CD14-positive monocyte (primary cell): ENCODE data around the gene SMC1A. TPM values are rescaled to one million over a fixed set of nuclear protein-coding genes. Genes with fewer than 3 reads are reported as not detected.

ENCODE experiments used
- DNase-seq, 3 donors: peaks; one replicate each; pipeline ENCODE4 v3.0.0-alpha.2; 2011 to 2022
- H2AFZ ChIP-seq: 2 replicates; pipeline ENCODE4 v1.6.0; 2012; ENCODE audit warnings: mild to moderate bottlenecking, low read depth, low read length, inconsistent platforms; ENCODE audit not compliant: insufficient read depth, poor library complexity, severe bottlenecking
- H3K27ac ChIP-seq, 2 donors: 1 replicate in 1 of 2; 2 replicates in 1 of 2; pipeline ENCODE4 v1.5.1; 2012 to 2013; ENCODE audit warnings: low read length in 2 of 2, control low read depth in 1 of 2, inconsistent platforms in 1 of 2, low read depth in 1 of 2, mild to moderate bottlenecking in 1 of 2
- H3K27me3 ChIP-seq, 2 donors: one replicate each; pipeline versions ENCODE4 v1.6.0 to v1.6.1; 2011 to 2013; ENCODE audit warnings: low read length in 2 of 2; ENCODE audit not compliant: control insufficient read depth in 2 of 2, insufficient read depth in 2 of 2
- H3K36me3 ChIP-seq, 2 donors: replicated peaks in 1 of 2; 1 replicate in 1 of 2; 2 replicates in 1 of 2; pipeline versions ENCODE4 v1.5.1 to v1.6.1; 2012 to 2013; ENCODE audit warnings: low read length in 2 of 2, control low read depth in 1 of 2, inconsistent platforms in 1 of 2, mild to moderate bottlenecking in 1 of 2; ENCODE audit not compliant: insufficient read depth in 2 of 2, control insufficient read depth in 1 of 2
- H3K4me1 ChIP-seq, 2 donors: 1 replicate in 1 of 2; 2 replicates in 1 of 2; pipeline versions ENCODE4 v1.5.1 to v1.6.1; 2012 to 2013; ENCODE audit warnings: low read length in 2 of 2, control low read depth in 1 of 2, inconsistent platforms in 1 of 2, mild to moderate bottlenecking in 1 of 2, moderate library complexity in 1 of 2; ENCODE audit not compliant: insufficient read depth in 2 of 2, control insufficient read depth in 1 of 2
- H3K4me2 ChIP-seq: replicated peaks from 2 replicates; pipeline ENCODE3; 2012; ENCODE audit warnings: low read length, moderate library complexity, mild to moderate bottlenecking; ENCODE audit not compliant: poor library complexity, severe bottlenecking; ENCODE audit errors: extremely low read depth
- H3K4me3 ChIP-seq, 3 experiments: fragments of 200-600 bp in 1 of 3; sonication (generic) in 1 of 3; replicated peaks in 1 of 3; 1 replicate in 2 of 3; 2 replicates in 1 of 3; pipeline ENCODE4 v1.5.1; 2011 to 2013; ENCODE audit warnings: low read length in 3 of 3, mild to moderate bottlenecking in 3 of 3, control low read depth in 2 of 3, low read depth in 2 of 3, inconsistent platforms in 1 of 3, moderate library complexity in 1 of 3
- H3K79me2 ChIP-seq: 2 replicates; pipeline ENCODE4 v1.6.0; 2012; ENCODE audit warnings: mild to moderate bottlenecking, control low read depth, inconsistent platforms, low read length, moderate library complexity; ENCODE audit not compliant: insufficient read depth
- H3K9ac ChIP-seq: 2 replicates; pipeline ENCODE4 v1.6.0; 2017; ENCODE audit warnings: low read length, mild to moderate bottlenecking; ENCODE audit not compliant: insufficient read depth, poor library complexity, severe bottlenecking
- H3K9me3 ChIP-seq, 2 donors: replicated peaks in 1 of 2; 1 replicate in 1 of 2; 2 replicates in 1 of 2; pipeline versions ENCODE4 v1.5.1 to v1.6.1; 2012 to 2013; ENCODE audit warnings: low read length in 2 of 2, control low read depth in 1 of 2; ENCODE audit not compliant: control insufficient read depth in 1 of 2, insufficient read depth in 1 of 2
- H4K20me1 ChIP-seq: 2 replicates; pipeline ENCODE4 v1.6.0; 2012; ENCODE audit warnings: mild to moderate bottlenecking, low read length, control low read depth, moderate library complexity; ENCODE audit not compliant: insufficient read depth
- H3K27ac Mint-ChIP-seq, 7 donors: one replicate each; pipeline ENCODE4 v1.8.0; 2020; ENCODE audit warnings: mild to moderate bottlenecking in 7 of 7, mixed read lengths in 7 of 7, moderate library complexity in 6 of 7, inconsistent platforms in 2 of 7
- H3K27me3 Mint-ChIP-seq, 3 donors: one replicate each; pipeline ENCODE4 v1.8.0; 2021 to 2022; ENCODE audit warnings: low read depth in 3 of 3, mild to moderate bottlenecking in 3 of 3, mixed read lengths in 3 of 3, moderate library complexity in 3 of 3, inconsistent platforms in 1 of 3
- H3K36me3 Mint-ChIP-seq, 2 donors: one replicate each; pipeline ENCODE4 v1.8.0; 2020; ENCODE audit warnings: mixed read lengths in 2 of 2, inconsistent platforms in 1 of 2, mild to moderate bottlenecking in 1 of 2
- H3K4me1 Mint-ChIP-seq: one replicate; pipeline ENCODE4 v1.8.0; 2020; ENCODE audit warnings: mild to moderate bottlenecking, mixed read lengths
- H3K4me3 Mint-ChIP-seq, 2 donors: one replicate each; pipeline ENCODE4 v1.8.0; 2020; ENCODE audit warnings: mild to moderate bottlenecking in 2 of 2, mixed read lengths in 2 of 2, moderate library complexity in 1 of 2
- H3K9me3 Mint-ChIP-seq, 7 donors: one replicate each; pipeline ENCODE4 v1.8.0; 2020 to 2022; ENCODE audit warnings: mixed read lengths in 7 of 7, mild to moderate bottlenecking in 6 of 7, moderate library complexity in 6 of 7, inconsistent platforms in 2 of 7
- CTCF ChIP-seq: fragments of 200-600 bp; IDR thresholded peaks from one replicate; pipeline ENCODE4 v1.8.0; 2022; ENCODE audit warnings: antibody characterized with exemption, mild to moderate bottlenecking
- WGBS: methylation state at CpG from one replicate; pipeline ENCODE4 v1.1.5; 2013; ENCODE audit warnings: missing lambda C conversion rate; ENCODE audit not compliant: insufficient coverage; 5-methylcytosine and 5-hydroxymethylcytosine counted together
- intact Hi-C, 2 donors: fragments of 100-400 bp; cut with micrococcal nuclease; formaldehyde crosslinking; loops; one replicate each; pipeline versions ENCODE4 v1.15.0 to v1.15.1; 2023
- polyA plus RNA-seq, 3 donors: library from polyadenylated mRNA; depleted of rRNA in 1 of 3; unstranded in 2 of 3; stranded (reverse) in 1 of 3; fragments of 300-500 nt in 2 of 3; fragments of >200 nt in 1 of 3; fragmentation: Illumina TruSeq in 2 of 3; gene quantifications; 1 replicate in 2 of 3; 2 replicates in 1 of 3; pipeline ENCODE4 v1.2.3, GENCODE V29; 2012 to 2021

SMC1A gene
- polyA plus RNA-seq, 3 donors = 25.5 to 53.2 (median 25.6) TPM

DNA sequence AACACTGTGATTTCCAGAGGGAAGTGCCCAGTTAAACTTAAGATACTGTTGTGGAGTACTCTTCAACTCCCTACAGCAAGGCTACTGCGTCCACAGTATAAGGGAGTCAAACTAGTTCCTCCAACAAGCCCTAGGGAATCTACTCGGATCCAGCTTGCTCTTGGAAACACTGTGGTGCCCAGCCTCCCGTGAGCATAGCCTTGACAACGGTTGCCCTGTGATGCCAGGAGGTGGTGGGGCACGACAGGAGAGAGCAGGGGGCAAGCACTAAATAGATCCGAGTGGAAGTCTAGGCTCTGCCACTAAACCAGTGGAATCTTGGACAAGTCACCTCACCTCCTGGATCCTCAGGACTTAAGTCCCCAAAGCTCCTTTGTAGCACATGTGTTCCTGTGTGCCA lies 45.6 kb downstream of the SMC1A start:
- Histone ChIP-seq H3K9ac (no peak overlapping the region), H3K9me3 (no peaks in the 10 kb centered on the region), H3K79me2 (no peaks in the 10 kb centered on the region), H3K27ac (no peak overlapping the region), H3K27me3 (no peaks in the 10 kb centered on the region), H3K4me3 (no peak overlapping the region), H3K36me3 (peaks cover 41 to 57% of the 10 kb centered on the region in 2 donors), H3K4me2 (no peak overlapping the region), H3K4me1 (peaks cover 27 to 29% of the 10 kb centered on the region in 2 donors), H4K20me1 (no peaks in the 10 kb centered on the region), H2AFZ (no peak overlapping the region)
- H3K9me3 Mint-ChIP-seq = peaks cover 0 to 2% (median 0%) of the 10 kb centered on the region in 7 donors
- DNase-seq = no peak
- H3K27me3 Mint-ChIP-seq = peaks cover 0 to 2% (median 0%) of the 10 kb centered on the region in 3 donors
- TF ChIP-seq CTCF = no peak
- WGBS = 100% methylated on average over 3 of the region's 6 CpGs
- peaks cover 31% of the 10 kb centered on the region for H3K4me1 Mint-ChIP-seq
- H3K4me3 Mint-ChIP-seq = no peak overlapping the region
- H3K27ac Mint-ChIP-seq = peak overlapping the region in 1 of 7 donors; percentile 64
- intact Hi-C loops = loop anchor here (5.0 to 10.0 kb wide), 2 partner anchors 55 to 62 kb away; no protein-coding TSS in a partner anchor
- peaks cover 31 to 55% of the 10 kb centered on the region in 2 donors for H3K36me3 Mint-ChIP-seq

DNA sequence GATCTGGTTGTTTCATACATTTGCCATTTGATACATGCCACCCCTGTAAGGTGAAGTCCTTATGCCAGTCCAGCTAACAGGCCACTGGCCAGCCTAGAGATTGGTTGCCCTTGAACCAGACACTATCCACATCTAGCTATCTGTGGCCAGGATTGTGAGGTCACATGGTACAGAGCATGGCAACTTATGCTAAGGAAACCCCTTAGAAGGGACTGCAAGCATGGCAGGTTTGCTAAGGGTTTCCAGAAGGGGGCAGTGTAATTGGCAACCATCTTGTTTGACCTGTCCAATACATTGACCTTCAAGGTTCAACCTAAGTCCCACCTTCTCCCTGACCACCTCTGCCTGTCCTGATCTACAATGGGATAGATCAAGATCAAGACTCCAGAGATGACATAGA lies 47.5 kb downstream of the SMC1A start:
- no peaks in the 10 kb centered on the region for H3K27me3 ChIP-seq
- Mint-ChIP-seq H3K4me3 (peak overlapping the region; percentile 50 to 59), H3K27ac (peak overlapping the region; percentile 64 to 92 (median 87)), H3K36me3 (peaks cover 14 to 35% of the 10 kb centered on the region in 2 donors), H3K27me3 (peaks cover 0 to 2% (median 0%) of the 10 kb centered on the region in 3 donors), H3K9me3 (peaks cover 0 to 7% (median 3%) of the 10 kb centered on the region in 7 donors), H3K4me1 (peaks cover 40% of the 10 kb centered on the region)
- no peaks in the 10 kb centered on the region for H3K79me2 ChIP-seq
- H3K4me1 ChIP-seq = peaks cover 34 to 37% of the 10 kb centered on the region in 2 donors
- TF ChIP-seq CTCF = peak; percentile 18
- peak in 1 of 3 donors; percentile 5 for DNase-seq
- peak overlapping the region; percentile 55 to 60 for H3K27ac ChIP-seq
- H3K9ac ChIP-seq = no peak overlapping the region
- intact Hi-C loops = loop anchor here (5.0 to 10.0 kb wide), 2 partner anchors 53 to 60 kb away; no protein-coding TSS in a partner anchor
- H3K4me3 ChIP-seq = peak overlapping the region in 1 of 3 experiments; percentile 5
- H3K9me3 ChIP-seq = no peaks in the 10 kb centered on the region
- peaks cover 22 to 38% of the 10 kb centered on the region in 2 donors for H3K36me3 ChIP-seq
- H2AFZ ChIP-seq = peak overlapping the region; percentile 4
- no peaks in the 10 kb centered on the region for H4K20me1 ChIP-seq
- H3K4me2 ChIP-seq = peak overlapping the region; percentile 56
